Measurements from ENCODE around the gene ARHGEF40.

Gene ARHGEF40

DNA sequence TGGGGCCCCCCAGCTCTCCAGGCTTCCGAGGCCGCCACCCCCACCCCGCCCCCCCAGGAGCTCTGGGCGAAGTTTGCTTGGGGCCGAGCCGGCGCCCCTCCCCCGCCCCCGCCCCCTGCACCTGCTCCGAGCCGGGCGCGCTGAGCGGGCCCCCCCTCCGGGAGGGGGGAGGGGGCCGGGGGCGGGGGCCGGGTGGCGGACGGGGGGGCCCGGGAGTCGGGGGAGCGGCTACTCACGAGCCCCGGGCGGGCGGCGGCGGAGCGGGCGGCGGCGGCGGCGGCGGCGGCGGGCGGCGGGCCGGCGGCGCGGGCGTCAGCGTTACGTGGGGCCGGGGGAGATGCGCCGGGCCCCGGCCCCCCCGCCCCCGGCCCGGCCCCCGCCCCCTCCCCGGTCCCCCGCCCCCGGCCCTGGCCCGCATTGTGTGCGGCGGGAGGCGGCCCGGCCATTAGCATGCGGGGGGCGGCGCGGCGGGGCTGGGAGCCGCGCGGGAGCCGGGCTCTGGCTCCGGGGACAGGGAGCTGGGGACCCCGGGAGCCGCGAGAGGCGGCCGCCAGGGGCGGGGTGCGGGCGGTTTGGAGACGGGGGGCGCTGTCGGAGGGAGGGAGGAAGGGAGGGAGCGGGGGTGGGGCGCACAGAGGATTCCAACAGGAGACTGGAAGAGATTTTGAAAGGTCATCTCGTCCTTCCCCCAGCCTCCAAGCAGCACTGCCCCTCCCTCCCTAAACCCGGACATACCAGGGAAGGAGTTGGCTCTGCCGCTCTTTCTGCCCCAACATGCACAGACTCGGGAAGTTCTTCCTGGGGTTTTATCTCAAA, 28.2 kb downstream of the ARHGEF40 start, which contains the start of gene ZNF219:
TSS of gene ZNF219 (minus strand) at position 580 of the 816 bp plus-strand sequence. CDS start 5,064 bp downstream, outside the sequence.
- DNase-seq (ENCODE audit: low spot score), result peak; percentile 70

DNA sequence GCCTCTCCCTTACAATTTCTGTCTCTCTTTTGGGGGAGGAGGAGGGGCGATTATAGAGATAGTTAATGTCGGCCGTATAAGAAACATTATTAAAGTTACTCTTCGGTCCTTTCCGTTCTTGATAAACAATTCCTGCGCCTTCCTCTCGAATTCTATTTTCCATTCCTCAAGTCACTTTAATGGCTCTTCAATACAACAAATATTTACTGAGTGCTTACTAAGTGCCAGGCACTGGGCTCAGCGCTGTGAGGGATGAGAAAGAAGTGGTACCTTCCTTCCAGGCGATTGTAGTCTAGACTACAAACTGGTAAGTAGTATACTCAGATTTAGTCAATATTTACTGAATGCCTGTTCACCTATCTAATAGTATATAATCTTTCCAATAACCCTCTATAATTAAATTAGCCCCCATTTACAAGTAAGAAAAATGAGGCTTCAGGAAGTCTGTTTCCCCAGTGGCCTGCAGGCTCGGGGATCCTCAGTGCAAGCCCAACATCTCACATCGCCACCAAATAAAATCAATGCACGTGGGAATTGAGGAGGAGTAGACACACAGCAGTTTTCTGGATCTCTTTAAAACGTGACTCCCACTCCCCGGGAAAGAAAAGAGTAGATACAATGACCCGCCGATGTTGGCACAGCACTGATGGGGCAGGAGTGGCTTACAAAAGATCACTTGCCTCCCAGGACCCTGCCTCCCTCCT, 28.9 kb downstream of the ARHGEF40 start:
- no peak for DNase-seq (ENCODE audit: low spot score)

DNA sequence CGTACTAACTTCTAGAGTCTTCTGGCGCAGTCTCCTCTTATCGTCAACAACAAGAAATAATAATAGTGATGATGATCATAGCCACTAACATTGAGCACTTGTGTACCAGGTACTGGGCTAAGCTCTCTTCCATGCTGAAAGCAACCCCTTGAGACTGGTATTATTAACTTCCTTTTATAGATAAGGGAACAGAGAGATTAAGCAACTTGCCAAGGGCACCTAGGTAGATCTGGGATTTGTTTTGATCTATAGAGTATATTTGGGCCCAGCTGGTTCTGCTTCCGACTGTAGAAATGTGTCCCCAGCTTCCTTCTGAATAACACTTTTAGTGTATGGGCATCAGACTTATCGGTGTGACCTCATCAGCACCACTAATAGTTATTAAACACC, 29.5 kb downstream of the ARHGEF40 start:
- DNase-seq (ENCODE audit: low spot score), result no peak

DNA sequence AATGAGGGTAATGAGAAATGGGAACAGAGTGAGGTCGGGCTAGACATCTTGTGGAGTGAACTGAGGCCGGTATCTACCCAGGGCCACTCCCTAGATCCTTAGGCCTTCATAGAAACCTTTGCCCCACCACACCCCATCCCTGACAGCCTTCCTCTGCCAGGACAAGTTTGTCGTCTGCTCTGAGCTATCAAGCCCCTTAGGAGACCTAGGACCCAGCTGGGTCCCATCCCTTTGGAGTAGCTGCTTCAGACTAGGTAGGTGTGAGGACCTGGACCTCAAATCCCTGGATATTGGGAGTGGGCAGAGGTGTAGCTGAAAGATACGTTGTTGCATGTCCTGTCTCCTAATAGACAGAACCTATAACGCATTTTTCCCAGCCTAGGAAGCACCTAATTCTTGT, 30.8 kb downstream of the ARHGEF40 start, which contains the start of gene TMEM253:
TSS of gene TMEM253 (plus strand) at position 136 of the 400 bp plus-strand sequence. CDS start 278 bp downstream, outside the sequence.
- no peak for DNase-seq (ENCODE audit: low spot score)

DNA sequence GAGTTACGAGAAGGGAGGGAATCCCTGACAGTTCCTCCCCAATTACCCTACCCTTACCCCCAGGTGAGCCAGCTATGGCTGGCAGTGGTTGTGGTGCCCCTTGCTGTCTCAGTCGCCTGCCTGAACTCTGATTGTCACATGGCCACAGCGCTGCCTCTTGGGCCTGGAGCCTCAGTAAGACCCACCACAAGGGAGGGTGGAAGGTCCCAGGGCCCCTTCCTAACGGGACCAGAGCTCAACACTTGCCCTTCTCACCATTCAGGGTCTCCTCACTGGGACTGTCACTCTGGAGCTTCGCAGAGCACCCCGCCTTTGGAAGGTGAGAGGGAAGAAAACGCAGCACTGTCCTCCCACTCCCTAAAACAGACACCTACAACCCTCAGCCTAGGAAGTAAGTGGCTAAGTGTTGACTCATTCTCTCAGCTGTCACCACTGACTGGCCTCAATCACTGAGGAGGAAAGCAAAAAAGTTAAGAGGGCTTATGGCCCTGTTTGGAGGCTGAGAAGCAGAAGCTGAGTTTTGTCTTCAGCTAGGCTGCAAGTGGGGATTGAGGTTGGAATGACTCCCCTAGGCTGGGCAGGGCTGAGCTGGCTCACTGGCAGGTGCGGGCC, 31.8 kb downstream of the ARHGEF40 start:
- no peak for DNase-seq (ENCODE audit: low spot score)

DNA sequence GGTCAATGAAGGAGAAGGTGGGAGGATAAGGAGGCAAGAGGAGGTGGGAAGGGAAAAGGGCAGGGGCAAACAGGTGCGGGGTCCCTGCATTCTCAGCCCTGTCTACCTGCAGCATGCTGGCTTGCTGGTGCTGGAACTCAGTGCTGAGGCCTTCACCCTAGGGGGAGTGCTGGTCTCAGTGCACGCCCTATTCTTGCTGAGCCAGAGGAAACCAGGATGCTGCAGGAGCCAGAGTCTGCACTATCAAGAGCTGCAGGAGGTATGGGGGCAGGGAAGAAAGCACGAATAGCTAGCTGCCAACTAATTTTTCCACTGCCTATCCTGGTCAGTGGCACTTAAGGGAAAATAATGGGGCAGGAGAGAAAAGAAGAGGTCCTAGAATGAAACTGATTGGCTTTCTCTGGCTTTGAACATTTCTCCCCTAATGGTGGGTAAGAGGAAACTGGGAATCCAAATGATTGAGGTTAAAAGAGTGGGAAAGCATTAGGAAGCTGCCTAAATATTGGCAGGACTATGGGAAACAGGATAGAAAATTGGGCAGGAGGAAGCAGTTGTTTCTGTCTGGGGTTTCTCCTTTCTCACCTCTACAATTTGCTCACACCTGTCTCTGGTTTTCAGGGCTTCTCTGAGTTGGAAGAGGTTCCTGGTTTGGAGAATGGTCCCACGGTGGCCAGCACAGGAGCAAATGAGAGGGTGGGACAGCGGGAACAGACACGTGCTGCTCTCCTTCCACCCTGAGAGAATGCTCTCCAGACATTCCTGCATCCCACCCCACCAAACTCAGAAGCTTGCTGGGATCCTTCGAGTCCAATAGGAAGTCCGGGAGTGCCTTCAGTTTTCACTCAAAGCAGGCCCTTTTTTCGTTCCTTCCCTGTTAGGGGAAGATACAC, 32.7 kb downstream of the ARHGEF40 start:
- DNase-seq (ENCODE audit: low spot score), result no peak

DNA sequence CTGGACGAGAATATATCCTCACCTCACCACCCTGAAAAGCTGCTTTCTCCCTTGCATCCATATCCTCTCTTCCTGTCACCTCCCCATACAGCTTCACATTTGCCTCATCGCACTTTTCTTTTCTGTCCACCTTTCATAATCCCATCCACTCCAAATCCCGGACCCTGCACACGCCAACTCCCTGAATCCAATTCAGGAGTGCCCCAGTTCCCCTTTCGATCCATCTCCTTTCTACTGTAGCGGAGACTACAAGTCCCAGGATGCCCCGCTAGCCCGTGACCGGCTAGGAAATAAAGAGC, 33.3 kb downstream of the ARHGEF40 start:
- DNase-seq (ENCODE audit: low spot score), result no peak

DNA sequence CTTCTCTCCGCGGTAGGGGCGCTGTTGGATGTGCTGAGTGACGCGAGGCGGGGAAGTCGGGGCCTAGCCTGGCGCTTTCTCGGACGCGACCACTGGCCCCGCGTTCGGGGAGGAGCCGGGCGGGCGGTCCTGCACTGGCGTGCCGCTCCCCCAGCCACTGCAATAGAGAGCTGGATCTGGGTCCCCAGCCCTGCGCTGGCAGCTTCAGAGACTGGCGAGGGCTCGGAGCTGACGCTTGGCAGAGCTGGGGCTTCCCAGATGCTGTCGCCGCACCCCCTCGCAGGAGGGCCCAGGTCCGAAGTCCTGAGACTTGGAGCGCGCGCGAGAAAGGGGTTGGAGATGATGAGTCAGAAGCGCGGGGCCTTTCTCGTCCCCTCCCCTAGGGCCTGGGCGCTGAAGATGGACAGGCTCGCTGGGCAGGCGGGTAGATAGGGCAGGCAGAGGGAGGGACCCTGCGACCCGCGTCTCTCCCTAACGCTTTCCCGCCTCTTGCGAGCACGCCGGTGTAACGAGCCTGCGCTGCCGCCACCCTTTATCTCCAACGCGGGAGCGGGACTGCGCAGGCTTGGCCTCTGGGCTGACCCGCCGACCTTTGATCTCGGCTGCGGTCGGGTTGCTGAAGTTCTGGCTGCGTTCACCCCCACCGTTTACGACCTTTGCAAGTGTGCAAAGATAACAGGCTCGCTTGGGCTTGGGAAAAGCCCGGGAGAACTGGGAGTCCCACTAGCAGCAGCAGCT, 33.8 kb downstream of the ARHGEF40 start:
- DNase-seq (ENCODE audit: low spot score), result peak; percentile 98

DNA sequence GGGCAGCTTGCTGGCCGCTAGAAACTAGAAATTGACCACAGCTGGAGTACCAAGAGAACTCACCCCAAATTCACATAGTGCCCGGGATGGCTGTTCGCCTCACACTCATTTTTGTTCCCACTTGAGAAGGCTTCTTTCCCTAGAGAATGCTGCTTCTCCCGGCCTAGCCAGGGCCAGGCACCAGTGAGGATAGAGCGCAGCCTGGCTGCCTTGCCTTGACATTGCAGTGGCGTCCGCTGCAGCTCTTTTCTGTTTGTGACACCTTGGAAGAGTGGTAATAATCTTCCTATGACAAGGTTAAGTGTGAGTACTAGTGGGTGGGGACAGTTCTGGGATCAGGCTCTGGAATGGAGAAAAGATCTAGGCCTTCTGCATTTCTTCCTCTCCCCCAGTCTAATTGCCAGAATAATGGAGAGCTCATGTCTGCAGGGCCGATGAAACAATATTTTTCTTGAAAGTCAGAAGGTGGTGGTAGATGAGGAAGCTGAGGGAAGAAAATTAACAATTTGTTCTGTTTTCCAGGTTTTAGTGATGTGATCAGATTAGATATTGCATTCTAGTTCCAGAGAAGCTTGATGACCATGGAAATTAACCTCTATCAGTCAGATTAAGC, 34.5 kb downstream of the ARHGEF40 start:
- peak; percentile 92 for DNase-seq (ENCODE audit: low spot score)

DNA sequence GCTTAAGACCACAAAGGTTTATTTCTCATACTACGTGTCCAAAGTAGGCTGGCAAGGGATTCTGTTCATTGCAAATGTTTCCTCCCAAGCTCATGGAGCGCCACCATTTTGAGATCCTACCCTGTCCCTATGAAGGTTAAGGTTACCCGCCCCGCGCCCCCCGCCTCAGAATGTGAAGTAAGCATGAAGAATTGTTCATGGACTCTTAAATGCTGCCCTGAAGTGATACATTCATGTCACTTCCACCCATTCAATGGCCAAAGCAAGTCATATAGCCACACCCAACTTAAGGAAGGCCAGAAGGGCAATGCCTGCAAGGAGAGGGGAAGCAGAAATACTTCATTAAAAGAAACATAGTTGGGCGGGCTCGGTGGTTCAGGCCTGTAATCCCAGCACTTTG, 35.0 kb downstream of the ARHGEF40 start:
- no peak for DNase-seq (ENCODE audit: low spot score)

DNA sequence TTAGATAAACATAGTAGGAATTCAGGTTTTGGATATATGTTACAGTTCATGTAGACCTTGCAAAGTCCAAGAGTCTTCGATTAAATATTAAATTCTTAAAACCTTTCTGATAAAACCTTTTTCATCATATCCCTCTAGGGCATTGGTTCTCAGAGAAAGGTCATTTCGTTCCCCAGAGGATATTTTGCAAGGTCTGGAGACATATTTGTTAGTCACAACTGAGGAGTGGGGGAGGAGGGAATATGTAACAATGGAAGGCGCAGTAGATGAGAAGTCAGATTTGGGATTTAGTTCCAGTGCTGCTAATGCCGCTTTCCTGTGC, 36.0 kb downstream of the ARHGEF40 start:
- no peak for DNase-seq (ENCODE audit: low spot score)

DNA sequence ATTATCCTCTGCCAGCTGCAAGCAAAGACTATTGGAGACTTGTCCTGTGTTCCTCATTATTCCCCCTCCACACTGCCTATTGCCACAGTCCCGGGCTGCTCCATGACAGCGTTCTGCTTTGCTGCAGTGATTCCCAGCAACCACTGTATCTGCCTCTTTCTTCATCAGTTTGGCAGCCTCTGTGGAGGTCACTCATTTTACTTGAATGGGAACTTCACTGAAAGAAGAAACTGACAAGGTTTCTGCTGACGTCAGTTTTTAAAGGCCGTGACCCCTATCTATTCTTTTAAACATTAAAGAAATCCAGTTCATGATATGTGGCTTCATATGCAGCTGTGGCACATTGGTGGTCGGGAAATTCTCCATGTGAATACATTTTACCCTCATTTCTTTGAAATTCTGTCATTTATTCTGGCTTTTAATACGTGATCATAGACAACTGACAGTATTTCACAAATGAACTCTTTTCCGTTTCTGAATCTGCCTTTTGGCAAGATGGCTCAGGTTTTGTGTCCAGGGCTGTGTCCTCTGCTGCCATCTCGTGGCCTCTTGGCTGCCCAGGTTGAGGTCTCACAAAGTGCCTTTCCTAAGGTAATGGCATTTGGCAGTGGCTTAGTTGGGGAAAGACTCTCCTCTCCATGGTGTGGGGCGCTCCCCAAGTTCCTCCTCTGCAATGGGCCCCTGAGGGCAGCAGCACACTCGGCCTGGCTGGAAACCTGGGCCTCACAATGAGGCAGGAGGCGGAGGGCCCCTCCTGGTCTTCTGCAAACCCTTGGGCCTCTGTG, 36.6 kb downstream of the ARHGEF40 start:
- DNase-seq (ENCODE audit: low spot score), result peak; percentile 93

DNA sequence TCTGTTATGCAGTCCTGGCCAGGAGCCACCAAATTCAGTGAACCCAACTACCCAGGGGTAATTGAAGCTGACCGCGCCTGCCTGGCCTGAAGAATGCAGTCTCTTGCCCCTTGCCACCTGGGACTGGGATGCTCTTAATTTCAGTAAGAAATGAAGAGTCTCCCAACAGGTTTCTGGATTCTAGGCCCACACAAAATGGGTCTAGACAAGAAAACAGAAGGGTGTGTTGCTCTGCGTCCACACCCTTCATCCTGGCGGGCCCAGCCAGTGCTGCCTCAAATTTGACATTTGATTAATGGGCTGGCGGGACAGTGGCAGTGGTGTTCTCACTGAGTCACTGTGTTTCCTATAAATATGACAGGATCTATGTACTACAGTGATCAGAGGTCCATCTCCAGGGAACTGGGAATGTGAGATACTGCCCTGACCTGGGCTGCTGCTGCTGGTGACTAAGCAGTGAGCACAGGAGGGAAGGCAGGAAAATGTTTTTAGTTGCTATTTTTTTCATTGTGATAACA, 37.2 kb downstream of the ARHGEF40 start:
- no peak for DNase-seq (ENCODE audit: low spot score)

DNA sequence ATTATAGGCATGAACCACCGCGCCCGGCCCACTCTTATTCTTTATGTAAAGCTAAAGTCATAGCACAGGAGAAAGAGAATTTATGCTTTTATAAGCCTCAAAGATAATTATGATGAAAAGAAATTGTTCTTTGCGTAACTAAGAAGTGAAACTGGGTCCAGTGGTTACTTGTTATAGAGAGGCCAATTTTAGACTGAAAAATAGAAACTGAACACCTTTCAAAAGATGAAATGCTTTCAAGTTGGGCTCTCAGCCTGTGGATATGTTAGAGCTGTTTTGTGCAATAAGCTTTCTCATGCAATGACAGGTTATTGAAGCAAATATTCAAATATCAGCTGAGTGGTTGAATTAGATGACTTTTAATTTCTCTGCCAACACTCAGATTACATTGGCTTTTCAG, 38.7 kb downstream of the ARHGEF40 start:
- no peak for DNase-seq (ENCODE audit: low spot score)

DNA sequence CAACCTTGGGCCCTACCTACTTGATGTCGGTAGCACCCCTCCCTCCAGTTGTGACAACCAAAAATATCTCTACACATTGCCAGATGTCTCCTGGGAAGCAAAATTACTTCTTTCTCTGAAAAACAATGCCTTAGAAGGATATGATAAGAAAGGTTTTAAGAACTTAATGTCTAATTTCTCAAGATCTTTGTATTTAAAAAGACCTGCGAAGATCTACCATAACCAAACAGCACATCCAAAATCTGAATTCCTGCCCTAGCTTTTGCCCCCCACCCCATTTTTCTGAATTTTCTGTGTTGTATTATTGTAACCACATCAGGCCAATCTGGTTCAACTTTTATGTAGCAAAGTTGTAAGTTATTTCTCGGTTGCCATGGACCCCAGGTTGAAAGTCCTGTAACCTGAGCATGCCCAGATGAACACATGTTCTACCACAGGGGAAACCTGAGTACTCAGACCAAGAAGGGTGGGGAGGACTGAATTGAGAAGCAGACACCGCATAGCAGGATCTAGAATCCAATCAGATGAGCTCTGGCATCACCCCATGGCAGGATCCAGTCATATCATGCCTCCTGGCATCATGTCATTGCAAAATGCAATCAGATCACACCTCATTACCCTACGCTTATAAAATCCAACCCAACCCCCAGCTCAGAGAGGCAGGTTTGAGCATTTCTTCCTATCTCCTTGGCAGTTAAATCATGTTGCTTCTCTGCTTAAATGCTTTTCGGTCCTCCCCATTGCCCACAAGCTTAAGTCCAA, 39.5 kb downstream of the ARHGEF40 start:
- DNase-seq (ENCODE audit: low spot score), result no peak

DNA sequence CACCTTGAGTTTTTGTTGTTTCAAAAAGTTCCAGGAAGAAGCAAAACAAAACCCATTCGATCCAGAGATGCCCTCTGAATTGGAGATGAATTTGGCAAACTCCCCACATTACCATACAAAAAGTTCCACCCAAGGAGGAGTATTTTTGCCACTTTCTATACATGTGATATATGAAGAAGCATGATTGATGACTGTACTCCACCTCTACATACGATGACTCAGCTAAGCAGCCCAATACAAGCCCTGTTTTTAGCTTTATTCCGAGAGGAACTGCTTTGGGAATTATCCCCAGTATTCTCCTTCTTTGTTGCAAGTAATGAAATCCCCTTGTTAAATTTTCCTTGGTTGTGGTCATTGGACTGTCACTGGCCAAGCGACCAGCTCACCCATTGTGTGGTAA, 42.2 kb downstream of the ARHGEF40 start:
- no peak for DNase-seq (ENCODE audit: low spot score)

DNA sequence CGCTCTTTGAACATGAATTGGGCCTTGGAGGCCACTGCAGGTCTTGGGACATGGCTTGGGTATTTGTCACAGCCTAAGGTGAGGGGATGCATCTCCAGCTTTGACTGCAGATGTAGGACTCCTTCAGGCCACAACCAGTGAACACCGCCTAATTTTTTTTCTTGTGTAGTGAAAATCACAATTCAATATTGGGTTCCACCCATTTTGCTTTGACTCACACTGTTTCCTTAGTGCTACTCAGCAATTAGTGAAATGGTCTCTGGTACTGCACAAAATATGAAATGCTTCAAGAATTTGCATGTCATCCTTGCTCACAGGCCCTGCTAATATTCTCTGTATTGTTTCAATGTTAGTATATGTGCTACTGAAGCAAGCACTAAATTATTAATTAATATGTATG, 43.3 kb downstream of the ARHGEF40 start:
- no peak for DNase-seq (ENCODE audit: low spot score)

DNA sequence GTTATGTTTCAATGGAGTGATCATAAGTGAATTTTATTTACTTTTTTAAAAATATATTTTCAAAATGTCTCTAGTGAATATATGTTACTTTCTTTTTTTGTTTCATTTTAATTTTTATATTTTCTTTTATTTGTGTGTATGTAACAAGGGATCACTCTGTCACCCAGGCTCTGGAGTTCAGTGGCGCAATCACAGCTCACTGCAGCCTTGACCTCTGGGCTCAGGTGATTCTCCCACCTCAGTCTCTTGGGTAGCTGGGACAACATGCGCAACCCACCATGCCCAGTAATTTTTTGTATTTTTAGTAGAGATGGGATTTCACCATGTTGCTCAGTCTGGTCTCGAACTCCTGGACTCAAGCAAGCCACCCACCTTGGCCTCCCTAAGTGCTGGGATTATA, 48.8 kb downstream of the ARHGEF40 start:
- no peak for DNase-seq (ENCODE audit: low spot score)

DNA sequence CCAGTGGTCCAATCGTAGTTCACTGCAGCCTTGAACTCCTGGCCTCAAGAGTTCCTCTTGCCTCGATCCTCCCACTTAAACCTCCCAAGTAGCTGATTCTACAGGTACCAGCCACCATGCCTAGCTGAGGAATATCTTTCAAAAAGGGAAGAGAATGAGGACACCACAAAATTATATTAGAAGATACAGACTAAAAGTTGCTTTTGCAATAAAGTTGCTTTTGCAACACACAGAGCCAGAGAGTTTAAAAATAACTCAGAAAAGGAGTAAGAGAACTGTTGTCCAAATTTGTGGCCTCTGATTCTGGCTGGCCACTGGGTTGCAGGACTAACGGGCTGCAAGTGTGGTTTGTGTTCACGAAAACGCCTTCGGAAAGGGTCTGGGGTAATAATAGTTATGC, 50.6 kb downstream of the ARHGEF40 start:
- no peak for DNase-seq (ENCODE audit: low spot score)

Data from cerebellar cortex (tissue), 1 donor.